MM.1S (cell line): ENCODE data around the gene CLDN19.

Experiments
- CTCF ChIP-seq: fragments of 300-600 bp; sonication (generic); IDR thresholded peaks from 2 replicates; pipeline ENCODE4 v1.5.1; 2016; ENCODE audit warnings: antibody characterized with exemption, low read length, mixed read lengths
- EZH2 ChIP-seq: fragments of 300-600 bp; sonication (generic); optimal IDR thresholded peaks from 2 replicates; pipeline ENCODE3; 2017; ENCODE audit warnings: low read depth, mild to moderate bottlenecking, antibody characterized with exemption, low read length, mixed read lengths
- EZH2phosphoT487 ChIP-seq: fragments of 300-600 bp; sonication (generic); IDR thresholded peaks from 2 replicates; pipeline ENCODE4 v1.6.1; 2018; ENCODE audit warnings: antibody characterized with exemption, low read length

- no peak for TF ChIP-seq CTCF
- TF ChIP-seq EZH2, result no peak
- TF ChIP-seq EZH2phosphoT487, result no peak
These were observed 19.1 kb upstream of the CLDN19 start for GRCh38 chr1:42759114-42759513.
